OCI-LY3 (cell line): Measurements from ENCODE around the gene GSN.

Experiments
- H2AFZ ChIP-seq: fragments of 200-600, 300-600 bp; shearing (Covaris generic); 2 replicates; pipeline ENCODE4 v1.6.0; 2014; ENCODE audit warnings: antibody characterized with exemption, low read depth, low read length
- H3K27ac ChIP-seq: fragments of 200-600, 300-600 bp; sonication (generic); 2 replicates; pipeline ENCODE4 v1.5.1; 2014; ENCODE audit warnings: mild to moderate bottlenecking, low read length, moderate library complexity, mixed read lengths
- H3K27me3 ChIP-seq: fragments of 200-600, 300-600 bp; sonication (generic); 2 replicates; pipeline ENCODE4 v1.6.1; 2014; ENCODE audit warnings: low read depth, low read length, mixed read lengths
- H3K36me3 ChIP-seq: fragments of 200-600, 300-600 bp; sonication (generic); replicated peaks from 2 replicates; pipeline ENCODE3; 2014; ENCODE audit warnings: low read depth, low read length, mixed read lengths
- H3K4me1 ChIP-seq: fragments of 300-600, 200-600 bp; sonication (generic); 2 replicates; pipeline ENCODE4 v1.6.1; 2014; ENCODE audit warnings: low read length, mixed read lengths
- H3K4me2 ChIP-seq: fragments of 200-600, 300-600 bp; sonication (generic); 2 replicates; pipeline ENCODE4 v1.6.1; 2014; ENCODE audit warnings: low read length, mixed read lengths
- H3K4me3 ChIP-seq: fragments of 300-600, 200-600 bp; sonication (generic); 2 replicates; pipeline ENCODE4 v1.5.1; 2014; ENCODE audit warnings: antibody characterized with exemption, mild to moderate bottlenecking, low read length, moderate library complexity
- H3K79me2 ChIP-seq: fragments of 300-600, 200-600 bp; shearing (Covaris generic); 2 replicates; pipeline ENCODE4 v1.6.1; 2014; ENCODE audit warnings: mild to moderate bottlenecking, low read length, mixed read lengths
- H3K9ac ChIP-seq: fragments of 300-600, 200-600 bp; shearing (Covaris generic); 2 replicates; pipeline ENCODE4 v1.6.0; 2014; ENCODE audit warnings: mild to moderate bottlenecking, low read length, moderate library complexity
- H3K9me3 ChIP-seq: fragments of 200-600, 300-600 bp; shearing (Covaris generic); 2 replicates; pipeline ENCODE4 v1.6.1; 2014; ENCODE audit warnings: low read length, mixed read lengths; ENCODE audit not compliant: insufficient read depth
- H4K20me1 ChIP-seq: fragments of 200-600, 300-600 bp; sonication (generic); 2 replicates; pipeline ENCODE4 v1.6.1; 2016; ENCODE audit warnings: low read length, mixed read lengths; ENCODE audit not compliant: insufficient read depth
- CTCF ChIP-seq: fragments of 200-600, 300-600 bp; sonication (generic); IDR thresholded peaks from 2 replicates; pipeline ENCODE4 v1.5.1; 2014; ENCODE audit warnings: antibody characterized with exemption, low read length, low read depth
- EZH2phosphoT487 ChIP-seq: fragments of 200-600 bp; shearing (Covaris generic); IDR thresholded peaks from 2 replicates; pipeline ENCODE4 v1.6.1; 2018; ENCODE audit warnings: antibody characterized with exemption, mixed run types, low read depth

GSN gene

GRCh38 chr9:121267689-121268597, at the start of gene GSN:
GSN (plus strand) TSS chr9:121268162; CDS start chr9:121301972, 33,810 bp downstream.
- H3K9me3 ChIP-seq = no peaks in the 10 kb centered on the region
- no peaks in the 10 kb centered on the region for H4K20me1 ChIP-seq
- no peaks in the 10 kb centered on the region for H3K36me3 ChIP-seq
- peaks cover 10% of the 10 kb centered on the region; the same call in 1 of the 2 replicates for H3K4me1 ChIP-seq
- H3K9ac ChIP-seq = peak within 1 kb of the TSS; percentile 70
- no peak within 1 kb of the TSS for H3K27ac ChIP-seq
- peak within 1 kb of the TSS; percentile 93 for H2AFZ ChIP-seq
- 0 out of 2 replicates have a peak, but pooled peaks cover 12% of the 10 kb centered on the region for H3K27me3 ChIP-seq
- H3K4me3 ChIP-seq = peak within 1 kb of the TSS; percentile 94
- TF ChIP-seq EZH2phosphoT487 = no peak
- TF ChIP-seq CTCF = no peak
- peak within 1 kb of the TSS; percentile 97 for H3K4me2 ChIP-seq
- H3K79me2 ChIP-seq = no peaks in the 10 kb centered on the region

GRCh38 chr9:121218357-121219027, 49.5 kb upstream of the GSN start:
- no peaks in the 10 kb centered on the region for H3K36me3 ChIP-seq
- no peak overlapping the region for H3K9ac ChIP-seq
- H2AFZ ChIP-seq = no peak overlapping the region
- H3K4me3 ChIP-seq = no peak overlapping the region
- H3K79me2 ChIP-seq = no peaks in the 10 kb centered on the region
- no peak overlapping the region for H3K27ac ChIP-seq
- no peak overlapping the region for H3K4me2 ChIP-seq
- peaks cover 12% of the 10 kb centered on the region for H3K4me1 ChIP-seq
- H3K27me3 ChIP-seq = no peaks in the 10 kb centered on the region
- H4K20me1 ChIP-seq = no peaks in the 10 kb centered on the region
- H3K9me3 ChIP-seq = no peaks in the 10 kb centered on the region
- TF ChIP-seq EZH2phosphoT487 (no peak), CTCF (no peak)

GRCh38 chr9:121219530-121219929, 48.4 kb upstream of the GSN start:
- Histone ChIP-seq H3K79me2 (no peaks in the 10 kb centered on the region), H3K4me1 (peaks cover 12% of the 10 kb centered on the region), H3K9ac (no peak overlapping the region), H3K9me3 (no peaks in the 10 kb centered on the region), H3K27me3 (no peaks in the 10 kb centered on the region), H3K36me3 (no peaks in the 10 kb centered on the region), H4K20me1 (no peaks in the 10 kb centered on the region), H3K4me2 (no peak overlapping the region), H3K4me3 (no peak overlapping the region), H2AFZ (no peak overlapping the region), H3K27ac (no peak overlapping the region)
- no peak for TF ChIP-seq EZH2phosphoT487
- no peak for TF ChIP-seq CTCF
